Smooth muscle cell of trachea (primary cell): ENCODE results near the gene CNGA2. TPM values are rescaled to one million over a fixed set of nuclear protein-coding genes. Genes with fewer than 3 reads are reported as not detected.

ENCODE experiments used
- total RNA-seq: library from RNA; depleted of rRNA; stranded (reverse); fragments of >200 nt; gene quantifications from 2 replicates; pipeline ENCODE4 v1.2.1, GENCODE V29; 2014

Gene CNGA2
- not detected in 2 replicates for total RNA-seq

GRCh38 chrX:151734446-151734845 is at the start of gene CNGA2:
TSS of gene CNGA2 (plus strand) at chrX:151734746. CDS start at chrX:151738484, 3,738 bp downstream.

GRCh38 chrX:151694661-151695582 is 39.6 kb upstream of the CNGA2 start, which contains the start of gene PRRG3:
TSS of gene PRRG3 (plus strand) at chrX:151695458. CDS start at chrX:151698815, 3,357 bp downstream.

GRCh38 chrX:151715752-151716151 is 18.8 kb upstream of the CNGA2 start, which contains the start of gene FATE1:
TSS of gene FATE1 (plus strand) at chrX:151716035. CDS start at chrX:151716120, 85 bp downstream.

Other genes with a start within 250 kb of the CNGA2 start
- not detected in 2 replicates for gene PASD1, start 171.1 kb upstream of the CNGA2 start, total RNA-seq
- 0.87 and 4.6 TPM in 2 replicates for gene PRRG3, start 39.3 kb upstream of the CNGA2 start, total RNA-seq
- not detected in 2 replicates for gene FATE1, start 18.7 kb upstream of the CNGA2 start, total RNA-seq
- not detected in 2 replicates for gene MAGEA4, start 178.1 kb downstream of the CNGA2 start, total RNA-seq
- gene GABRE, start 239.9 kb downstream of the CNGA2 start, total RNA-seq = 1.3 and 11.7 TPM in 2 replicates